Tibial artery (tissue), 4 donors: ENCODE data around the gene RNF213.
"Not testable (repeated sequence)": the region's sequence is repeated elsewhere in the genome, so short reads cannot be mapped to it uniquely, and the experiment has no call there.

Source experiments
- DNase-seq, 2 donors: peaks; one replicate each; pipeline ENCODE4 v3.0.0-alpha.2; 2019
- H3K27ac ChIP-seq, 2 donors: fragments of 200-600 bp; sonication (generic) in 1 of 2; 1 replicate in 1 of 2; 2 replicates in 1 of 2; pipeline ENCODE4 v1.5.1; 2018 to 2019; ENCODE audit warnings: mild to moderate bottlenecking in 1 of 2
- H3K27me3 ChIP-seq, 2 donors: fragments of 200-600 bp; sonication (generic) in 1 of 2; one replicate each; pipeline versions ENCODE4 v1.5.1 to v1.6.0; 2016 to 2019
- H3K36me3 ChIP-seq, 3 donors: fragments of 200-600 bp; sonication (generic) in 2 of 3; one replicate each; pipeline ENCODE4 v1.5.1; 2016 to 2019; ENCODE audit warnings: mild to moderate bottlenecking in 2 of 3
- H3K4me1 ChIP-seq, 4 donors: fragments of 200-600 bp; sonication (generic) in 2 of 4; 1 replicate in 3 of 4; 2 replicates in 1 of 4; pipeline ENCODE4 v1.5.1; 2016 to 2019
- H3K4me3 ChIP-seq, 2 donors: fragments of 200-600 bp; sonication (generic) in 1 of 2; 1 replicate in 1 of 2; 2 replicates in 1 of 2; pipeline ENCODE4 v1.5.1; 2018 to 2019; ENCODE audit warnings: mild to moderate bottlenecking in 2 of 2
- H3K9me3 ChIP-seq, 3 donors: fragments of 200-600 bp; sonication (generic) in 1 of 3; one replicate each; pipeline ENCODE4 v1.5.1; 2016 to 2019
- CTCF ChIP-seq, 2 experiments: fragments of 200-600 bp in 1 of 2; fragments of 450-650 bp in 1 of 2; IDR thresholded peaks; one replicate each; pipeline ENCODE4 v1.5.1; 2017 to 2019; ENCODE audit warnings: antibody characterized with exemption in 2 of 2, mild to moderate bottlenecking in 1 of 2, moderate library complexity in 1 of 2
- intact Hi-C: fragments of 100-400 bp; cut with DNase I; formaldehyde crosslinking; loops from one replicate; pipeline ENCODE4 v1.15.0; 2023; ENCODE audit warnings: low total_unique reads

The RNF213 gene

GRCh38 chr17:80313160-80313829 is 52.6 kb downstream of the RNF213 start:
- no peak for TF ChIP-seq CTCF (IDR thresholded peaks at IDR 0.05)
- peak in 1 of 2 donors; percentile 38 for DNase-seq
- Histone ChIP-seq H3K4me1 (no peaks in the 10 kb centered on the region), H3K27me3 (no peaks in the 10 kb centered on the region), H3K27ac (no peak overlapping the region), H3K36me3 (peaks cover 52 to 76% (median 69%) of the 10 kb centered on the region in 3 donors), H3K9me3 (no peaks in the 10 kb centered on the region), H3K4me3 (no peak overlapping the region)
- intact Hi-C loops = no loop called here

- H3K27ac ChIP-seq, DNase-seq, H3K4me3 ChIP-seq, H3K9me3 ChIP-seq, intact Hi-C loops, H3K4me1 ChIP-seq, H3K27me3 ChIP-seq: not testable (repeated sequence)
- H3K36me3 ChIP-seq = peaks cover 56 to 76% (median 67%) of the 10 kb centered on the region in 3 donors
Measured at GRCh38 chr17:80313946-80314345, 53.3 kb downstream of the RNF213 start.

GRCh38 chr17:80315517-80316182 is 55.0 kb downstream of the RNF213 start:
- no peak overlapping the region for H3K4me3 ChIP-seq
- no peak for DNase-seq
- no peaks in the 10 kb centered on the region for H3K27me3 ChIP-seq
- no peak for TF ChIP-seq CTCF (IDR thresholded peaks at IDR 0.05)
- no peaks in the 10 kb centered on the region for H3K4me1 ChIP-seq
- no peaks in the 10 kb centered on the region for H3K9me3 ChIP-seq
- intact Hi-C loops = no loop called here
- no peak overlapping the region for H3K27ac ChIP-seq
- peaks cover 57 to 76% (median 68%) of the 10 kb centered on the region in 3 donors for H3K36me3 ChIP-seq

GRCh38 chr17:80316431-80316830 is 55.8 kb downstream of the RNF213 start:
- H3K27ac ChIP-seq = no peak overlapping the region
- DNase-seq = peak in 1 of 2 donors; percentile 20
- H3K4me3 ChIP-seq = no peak overlapping the region
- TF ChIP-seq CTCF (IDR thresholded peaks at IDR 0.05) = no peak
- intact Hi-C loops = no loop called here
- H3K27me3 ChIP-seq = no peaks in the 10 kb centered on the region
- peaks cover 60 to 78% (median 67%) of the 10 kb centered on the region in 3 donors for H3K36me3 ChIP-seq
- no peaks in the 10 kb centered on the region for H3K9me3 ChIP-seq
- H3K4me1 ChIP-seq = no peaks in the 10 kb centered on the region

GRCh38 chr17:80316927-80317705 is 56.5 kb downstream of the RNF213 start:
- Histone ChIP-seq H3K4me3 (no peak overlapping the region), H3K9me3 (no peaks in the 10 kb centered on the region), H3K27me3 (no peaks in the 10 kb centered on the region)

More at GRCh38 chr17:80316927-80317705, 56.5 kb downstream of the RNF213 start:
- peak in 1 of 2 donors; percentile 62 for DNase-seq
- intact Hi-C loops = no loop called here
- Histone ChIP-seq H3K27ac (no peak overlapping the region), H3K4me1 (no peaks in the 10 kb centered on the region), H3K36me3 (peaks cover 60 to 78% (median 70%) of the 10 kb centered on the region in 3 donors)
- no peak for TF ChIP-seq CTCF (IDR thresholded peaks at IDR 0.05)
